ENCODE measurements around the gene AKAP13. TPM values are rescaled to one million over a fixed set of nuclear protein-coding genes. Genes with fewer than 3 reads are reported as not detected.

Gene AKAP13
- polyA plus RNA-seq, 3 donors, result 79.6 to 92.8 (median 87.3) TPM

- no peak for DNase-seq (ENCODE audit: low read depth in 3 of 3, low spot score in 2 of 3)
Measured at GRCh38 chr15:85681386-85681785, 301.0 kb downstream of the AKAP13 start.

- DNase-seq (ENCODE audit: low read depth in 3 of 3, low spot score in 2 of 3), result no peak
Measured at GRCh38 chr15:85684174-85684710, 303.8 kb downstream of the AKAP13 start.

DNA sequence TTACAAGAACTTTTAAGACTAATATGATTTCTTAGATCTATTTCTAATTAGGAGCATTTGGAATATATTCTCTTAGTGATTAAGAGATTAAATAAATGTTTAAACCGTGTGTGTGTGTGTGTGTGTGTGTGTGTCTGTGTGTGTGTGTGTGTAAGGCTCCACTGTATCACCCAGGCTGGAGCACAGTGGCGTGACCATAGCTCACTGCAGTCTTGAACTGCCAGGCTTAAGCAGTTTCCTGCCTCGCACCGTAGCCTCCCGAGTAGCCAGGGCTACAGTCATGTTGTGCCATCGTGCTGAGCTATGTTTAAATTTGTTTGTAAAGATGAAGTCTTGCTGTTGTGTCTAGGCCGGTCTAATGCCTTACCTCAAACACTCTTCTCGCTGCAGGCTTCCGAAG lies 305.0 kb downstream of the AKAP13 start:
- no peak for DNase-seq (ENCODE audit: low read depth in 3 of 3, low spot score in 2 of 3)

GRCh38 chr15:85687329-85687728 lies 306.9 kb downstream of the AKAP13 start:
- DNase-seq (ENCODE audit: low read depth in 3 of 3, low spot score in 2 of 3), result no peak

GRCh38 chr15:85688711-85689110 lies 308.3 kb downstream of the AKAP13 start:
- DNase-seq (ENCODE audit: low read depth in 3 of 3, low spot score in 2 of 3), result no peak

DNA sequence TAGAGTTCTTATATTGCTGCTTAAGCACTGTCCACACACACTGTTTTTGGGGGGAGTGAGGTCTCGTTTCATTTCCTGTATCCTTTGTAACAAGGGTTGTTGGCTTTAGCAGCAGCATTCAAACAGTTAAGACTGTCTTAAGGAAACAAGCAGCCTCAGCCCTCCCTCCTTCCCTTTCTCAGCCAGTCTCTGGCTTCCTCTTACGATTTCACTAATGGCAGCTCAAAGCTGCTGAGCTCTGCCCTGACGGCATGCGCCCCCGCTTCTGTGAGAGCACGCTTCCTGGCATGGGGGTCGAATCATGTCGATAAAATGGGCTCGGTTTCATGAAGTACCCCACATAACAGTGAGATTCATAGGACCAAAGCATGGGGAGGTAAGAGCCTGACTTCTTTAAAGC lies 309.3 kb downstream of the AKAP13 start:
- DNase-seq (ENCODE audit: low read depth in 3 of 3, low spot score in 2 of 3), result peak in 1 of 3 donors; percentile 55

DNA sequence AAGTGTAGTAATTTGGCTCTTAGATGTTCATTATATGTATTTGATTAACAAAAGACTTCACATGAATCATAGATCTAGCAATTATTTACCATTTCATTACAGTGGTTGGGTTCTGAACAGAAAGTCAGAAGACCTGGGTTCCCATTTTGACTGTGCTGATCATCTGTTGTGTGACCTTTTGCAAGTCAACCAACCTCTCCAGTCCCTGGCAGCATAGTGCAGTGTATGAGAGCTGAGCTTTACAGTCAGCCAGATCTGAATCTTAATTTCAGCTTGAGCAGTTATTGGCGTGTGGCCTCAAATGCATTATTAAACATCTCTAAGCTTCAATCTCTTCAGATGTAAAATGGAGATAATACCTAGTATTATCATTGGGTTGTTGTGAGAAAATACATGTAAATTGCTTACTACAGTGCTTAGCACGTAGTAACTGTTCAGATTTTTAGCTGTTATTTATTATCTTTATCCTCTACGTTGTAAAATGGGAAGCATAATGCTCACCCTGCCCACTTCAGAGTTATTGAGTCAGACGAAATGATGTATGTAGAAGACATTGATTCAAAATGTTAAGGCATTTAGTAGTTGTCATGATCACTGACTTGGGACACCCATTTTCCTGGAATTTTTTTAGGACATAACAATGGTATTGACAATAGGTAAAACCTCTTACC lies 310.3 kb downstream of the AKAP13 start:
- DNase-seq (ENCODE audit: low read depth in 3 of 3, low spot score in 2 of 3), result no peak

DNA sequence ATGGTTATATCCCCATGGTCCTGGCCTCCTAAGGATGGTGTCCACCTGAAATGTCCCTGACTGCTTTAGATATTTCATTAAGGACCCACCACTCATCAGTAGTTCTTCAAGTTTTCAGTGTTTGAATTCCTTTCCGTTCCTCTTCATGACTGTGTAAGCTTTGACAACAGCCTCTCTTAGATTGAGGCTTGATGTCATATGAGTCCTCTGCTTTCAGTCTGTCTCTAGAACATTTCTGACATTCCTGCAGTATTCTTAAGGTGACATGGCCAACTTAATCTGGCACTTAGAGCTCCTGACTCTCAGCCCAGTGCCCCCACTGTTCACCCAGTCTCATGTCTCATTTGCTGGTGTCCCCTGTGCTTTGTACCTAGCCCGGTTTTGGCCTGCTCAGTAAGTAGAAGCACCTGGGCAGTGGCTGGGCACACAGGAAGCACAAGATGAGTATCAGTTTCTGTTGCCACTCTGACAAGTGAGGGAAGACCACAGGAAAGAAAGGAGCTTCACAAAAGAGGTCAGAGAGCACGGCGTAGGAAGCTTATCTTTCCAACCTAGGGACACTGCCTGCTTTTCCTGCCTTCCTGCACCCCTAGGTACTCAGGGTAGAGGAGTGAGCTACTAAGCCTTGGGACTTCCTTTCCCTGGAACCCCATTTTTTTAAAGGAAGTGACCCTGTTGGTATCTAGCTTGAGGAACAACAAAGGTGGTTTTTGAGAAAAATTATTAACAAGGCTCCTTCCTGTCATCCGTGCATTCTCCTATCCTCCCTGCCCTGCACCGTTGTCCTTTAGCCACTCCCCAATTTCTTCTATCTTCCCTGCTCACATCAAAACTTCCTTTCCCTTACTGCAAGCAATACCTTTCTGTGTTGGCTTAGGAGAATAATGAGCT lies 311.2 kb downstream of the AKAP13 start:
- no peak for DNase-seq (ENCODE audit: low read depth in 3 of 3, low spot score in 2 of 3)

DNA sequence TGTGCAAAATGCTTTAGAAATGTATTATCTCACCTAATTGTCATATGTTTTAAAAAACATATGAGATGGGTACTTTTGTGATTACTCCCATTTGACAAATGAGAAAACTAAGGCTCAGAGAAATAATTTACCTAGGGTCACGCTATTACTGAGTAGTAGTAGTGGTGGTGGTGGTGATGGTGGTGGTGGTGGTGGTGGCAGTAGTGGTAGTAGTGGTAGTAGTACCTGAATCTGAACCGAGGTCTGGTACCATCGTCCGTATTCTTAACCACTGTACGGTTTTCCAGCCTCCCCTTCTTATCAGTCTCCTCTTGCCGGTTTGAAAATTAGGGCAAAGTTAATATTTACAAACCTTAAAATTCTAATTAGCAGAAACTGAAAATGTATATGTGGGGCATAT lies 311.9 kb downstream of the AKAP13 start:
- no peak for DNase-seq (ENCODE audit: low read depth in 3 of 3, low spot score in 2 of 3)

- no peak for DNase-seq (ENCODE audit: low read depth in 3 of 3, low spot score in 2 of 3)
Measured at GRCh38 chr15:85692873-85693272, 312.5 kb downstream of the AKAP13 start.

DNA sequence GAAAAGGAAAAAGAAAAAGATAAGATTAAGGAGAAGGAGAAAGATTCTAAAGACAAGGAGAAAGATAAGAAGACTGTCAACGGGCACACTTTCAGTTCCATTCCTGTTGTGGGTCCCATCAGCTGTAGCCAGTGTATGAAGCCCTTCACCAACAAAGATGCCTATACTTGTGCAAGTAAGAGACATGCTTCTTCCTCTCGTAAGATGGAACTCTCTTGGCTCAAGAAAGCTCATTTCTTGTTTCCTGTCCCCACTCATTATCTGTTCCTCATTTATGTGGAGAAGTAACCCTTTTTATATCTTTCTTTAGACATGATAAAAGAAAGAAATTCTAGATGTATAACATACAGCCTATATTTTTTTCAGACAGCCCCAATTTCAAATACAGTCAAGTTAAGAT lies 312.9 kb downstream of the AKAP13 start:
- no peak for DNase-seq (ENCODE audit: low read depth in 3 of 3, low spot score in 2 of 3)

DNA sequence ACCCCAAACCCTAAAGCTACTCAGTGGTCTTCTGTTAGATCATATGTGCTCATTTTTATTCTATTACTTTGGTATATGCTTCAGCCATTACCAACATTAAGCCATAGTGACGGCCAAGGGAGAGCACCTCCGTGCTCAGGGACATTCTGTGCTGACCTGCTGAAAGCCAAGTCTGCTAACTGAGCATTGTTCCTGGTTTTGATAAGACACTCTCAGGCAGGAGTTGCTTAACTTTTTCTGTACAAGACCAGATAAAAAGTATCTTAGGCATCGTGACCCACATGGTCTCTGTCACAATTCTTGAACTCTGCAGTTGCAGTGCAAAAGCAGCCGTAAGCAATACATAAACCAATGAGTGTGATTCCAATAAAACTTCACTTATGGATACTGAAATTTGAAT lies 313.7 kb downstream of the AKAP13 start:
- DNase-seq (ENCODE audit: low read depth in 3 of 3, low spot score in 2 of 3), result no peak

GRCh38 chr15:85700767-85701166 lies 320.4 kb downstream of the AKAP13 start:
- no peak for DNase-seq (ENCODE audit: low read depth in 3 of 3, low spot score in 2 of 3)

GRCh38 chr15:85702321-85703101 lies 322.1 kb downstream of the AKAP13 start:
- no peak for DNase-seq (ENCODE audit: low read depth in 3 of 3, low spot score in 2 of 3)

GRCh38 chr15:85704066-85704465 lies 323.7 kb downstream of the AKAP13 start:
- no peak for DNase-seq (ENCODE audit: low read depth in 3 of 3, low spot score in 2 of 3)

- DNase-seq (ENCODE audit: low read depth in 3 of 3, low spot score in 2 of 3), result no peak
Measured at GRCh38 chr15:85704720-85705429, 324.5 kb downstream of the AKAP13 start.

- no peak for DNase-seq (ENCODE audit: low read depth in 3 of 3, low spot score in 2 of 3)
Measured at GRCh38 chr15:85706779-85707518, 326.5 kb downstream of the AKAP13 start.

- DNase-seq (ENCODE audit: low read depth in 3 of 3, low spot score in 2 of 3), result peak in 1 of 3 donors; percentile 53
Measured at GRCh38 chr15:85707519-85708338, 327.3 kb downstream of the AKAP13 start.
